Measurements from ENCODE around the gene CRABP1. TPM values are rescaled to one million over a fixed set of nuclear protein-coding genes. Genes with fewer than 3 reads are reported as not detected.

Gene CRABP1
- total and polyA plus RNA-seq, 4 donors, result 1.1 TPM; not detected in 3

GRCh38 chr15:78389738-78390137 lies 49.6 kb downstream of the CRABP1 start:
- Histone ChIP-seq H3K4me3 (no peak overlapping the region), H3K9ac (ENCODE audit: insufficient read depth in 1 of 2, low read length in 2 of 2) (no peak overlapping the region), H3K36me3 (ENCODE audit: control insufficient read depth in 4 of 4, insufficient read depth in 4 of 4, low read length in 4 of 4) (no peaks in the 10 kb centered on the region), H3K4me1 (ENCODE audit: control insufficient read depth in 5 of 5, insufficient read depth in 5 of 5, low read length in 5 of 5) (peaks cover 0 to 23% (median 3%) of the 10 kb centered on the region in 5 donors), H3K27ac (ENCODE audit: low read depth in 1 of 2, low read length in 1 of 2) (no peak overlapping the region), H3K9me3 (ENCODE audit: control insufficient read depth in 4 of 4, insufficient read depth in 3 of 4, low read length in 3 of 4) (no peaks in the 10 kb centered on the region), H3K27me3 (ENCODE audit: control insufficient read depth in 3 of 3, insufficient read depth in 3 of 3, low read length in 2 of 3) (peaks cover 0 to 8% (median 0%) of the 10 kb centered on the region in 3 donors)
- DNase-seq (peak in 1 of 3 donors; percentile 7), ATAC-seq (ENCODE audit: insufficient read depth, low FRiP score) (no peak)
- TF ChIP-seq CTCF (IDR thresholded peaks at IDR 0.05; ENCODE audit: control extremely low read depth, extremely low read depth), result no peak
- WGBS, 2 donors, result 93 to 98% methylated on average over 2 of the region's 2 CpGs

GRCh38 chr15:78390242-78390641 lies 50.1 kb downstream of the CRABP1 start:
- Histone ChIP-seq H3K4me1 (ENCODE audit: control insufficient read depth in 5 of 5, insufficient read depth in 5 of 5, low read length in 5 of 5) (peaks cover 0 to 23% (median 3%) of the 10 kb centered on the region in 5 donors), H3K9ac (ENCODE audit: insufficient read depth in 1 of 2, low read length in 2 of 2) (no peak overlapping the region), H3K9me3 (ENCODE audit: control insufficient read depth in 4 of 4, insufficient read depth in 3 of 4, low read length in 3 of 4) (no peaks in the 10 kb centered on the region), H3K36me3 (ENCODE audit: control insufficient read depth in 4 of 4, insufficient read depth in 4 of 4, low read length in 4 of 4) (no peaks in the 10 kb centered on the region), H3K4me3 (no peak overlapping the region), H3K27ac (ENCODE audit: low read depth in 1 of 2, low read length in 1 of 2) (no peak overlapping the region), H3K27me3 (ENCODE audit: control insufficient read depth in 3 of 3, insufficient read depth in 3 of 3, low read length in 2 of 3) (peaks cover 0 to 8% (median 0%) of the 10 kb centered on the region in 3 donors)
- no peak for TF ChIP-seq CTCF (IDR thresholded peaks at IDR 0.05; ENCODE audit: control extremely low read depth, extremely low read depth)
- 81 to 86% methylated on average over 1 of the region's 1 CpG for WGBS, 2 donors
- ATAC-seq (ENCODE audit: insufficient read depth, low FRiP score) (no peak), DNase-seq (no peak)

GRCh38 chr15:78390826-78391225 lies 50.7 kb downstream of the CRABP1 start:
- 81 to 84% methylated on average over 3 of the region's 3 CpGs for WGBS, 2 donors
- peaks cover 0 to 6% (median 0%) of the 10 kb centered on the region in 3 donors for H3K27me3 ChIP-seq (ENCODE audit: control insufficient read depth in 3 of 3, insufficient read depth in 3 of 3, low read length in 2 of 3)
- DNase-seq (no peak), ATAC-seq (ENCODE audit: insufficient read depth, low FRiP score) (no peak)
- H3K27ac ChIP-seq (ENCODE audit: low read depth in 1 of 2, low read length in 1 of 2), result no peak overlapping the region
- H3K9ac ChIP-seq (ENCODE audit: insufficient read depth in 1 of 2, low read length in 2 of 2), result no peak overlapping the region
- peaks cover 0 to 23% (median 3%) of the 10 kb centered on the region in 5 donors for H3K4me1 ChIP-seq (ENCODE audit: control insufficient read depth in 5 of 5, insufficient read depth in 5 of 5, low read length in 5 of 5)
- no peaks in the 10 kb centered on the region for H3K9me3 ChIP-seq (ENCODE audit: control insufficient read depth in 4 of 4, insufficient read depth in 3 of 4, low read length in 3 of 4)
- no peaks in the 10 kb centered on the region for H3K36me3 ChIP-seq (ENCODE audit: control insufficient read depth in 4 of 4, insufficient read depth in 4 of 4, low read length in 4 of 4)
- no peak for TF ChIP-seq CTCF (IDR thresholded peaks at IDR 0.05; ENCODE audit: control extremely low read depth, extremely low read depth)
- H3K4me3 ChIP-seq, result no peak overlapping the region

- no peak overlapping the region for H3K4me3 ChIP-seq
- no peaks in the 10 kb centered on the region for H3K9me3 ChIP-seq (ENCODE audit: control insufficient read depth in 4 of 4, insufficient read depth in 3 of 4, low read length in 3 of 4)
- H3K4me1 ChIP-seq (ENCODE audit: control insufficient read depth in 5 of 5, insufficient read depth in 5 of 5, low read length in 5 of 5), result peaks cover 0 to 20% (median 3%) of the 10 kb centered on the region in 5 donors
- DNase-seq, result no peak
- H3K27ac ChIP-seq (ENCODE audit: low read depth in 1 of 2, low read length in 1 of 2), result no peak overlapping the region
- 91 to 100% methylated on average over 3 of the region's 3 CpGs for WGBS, 2 donors
- no peak for ATAC-seq (ENCODE audit: insufficient read depth, low FRiP score)
- no peaks in the 10 kb centered on the region for H3K36me3 ChIP-seq (ENCODE audit: control insufficient read depth in 4 of 4, insufficient read depth in 4 of 4, low read length in 4 of 4)
- H3K27me3 ChIP-seq (ENCODE audit: control insufficient read depth in 3 of 3, insufficient read depth in 3 of 3, low read length in 2 of 3), result peaks cover 0 to 2% (median 0%) of the 10 kb centered on the region in 3 donors
- H3K9ac ChIP-seq (ENCODE audit: insufficient read depth in 1 of 2, low read length in 2 of 2), result no peak overlapping the region
- no peak for TF ChIP-seq CTCF (IDR thresholded peaks at IDR 0.05; ENCODE audit: control extremely low read depth, extremely low read depth)
Observed at GRCh38 chr15:78391781-78392180, 51.6 kb downstream of the CRABP1 start.
